LoVo (cell line): ENCODE results near the gene PCDH17.

Source experiments
- DNase-seq: peaks from one replicate; pipeline ENCODE4 v3.0.0-alpha.2; 2016; ENCODE audit warnings: low spot score

The PCDH17 gene

DNA sequence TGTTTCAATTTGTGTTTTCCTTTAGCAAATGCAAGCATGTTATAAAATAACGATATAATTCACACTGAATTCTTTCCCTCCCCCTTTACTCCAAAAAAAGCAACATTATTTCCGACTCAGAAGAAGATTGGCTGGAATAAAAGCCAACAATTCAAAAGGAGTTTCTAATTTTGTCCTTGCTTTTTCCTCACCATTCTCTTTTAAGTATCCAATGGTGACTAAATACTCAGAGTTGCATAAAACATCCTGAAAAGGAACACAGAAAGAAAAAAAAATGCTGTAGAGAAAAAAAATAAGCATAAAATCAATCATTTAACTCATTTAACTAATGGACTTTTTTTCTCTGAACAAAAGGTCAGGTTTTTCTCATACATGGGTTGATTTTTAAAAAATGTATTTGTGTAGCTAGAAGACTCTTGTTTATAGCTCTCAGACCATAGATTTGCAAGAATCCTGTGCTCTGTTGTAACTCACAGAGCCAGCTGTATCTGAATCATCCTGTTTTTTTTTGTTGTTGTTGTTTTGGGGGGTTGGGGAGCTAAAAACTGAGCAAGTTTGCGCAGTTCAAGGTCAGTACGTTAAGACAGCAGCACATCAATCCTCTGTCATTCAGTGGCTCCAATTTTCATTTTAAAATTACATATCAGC is 108.1 kb downstream of the PCDH17 start:
- no peak for DNase-seq

- no peak for DNase-seq
These were observed 109.2 kb downstream of the PCDH17 start for GRCh38 chr13:57740719-57741118.

GRCh38 chr13:57748096-57748495 is 116.6 kb downstream of the PCDH17 start:
- no peak for DNase-seq

GRCh38 chr13:57760951-57761350 is 129.4 kb downstream of the PCDH17 start:
- no peak for DNase-seq

GRCh38 chr13:57763689-57764088 is 132.1 kb downstream of the PCDH17 start:
- no peak for DNase-seq
